ENCODE results near the gene MMP28.

- no peak for TF ChIP-seq CTCF (IDR thresholded peaks at IDR 0.05)
- no peak for TF ChIP-seq POLR2AphosphoS5 (IDR thresholded peaks at IDR 0.05)
These were observed 45.7 kb upstream of the MMP28 start for GRCh38 chr17:35841101-35841500.

Data from breast epithelium (tissue), 3 donors.